Stimulated activated CD8-positive, alpha-beta memory T cell treated with anti-CD3 and anti-CD28 coated beads, Interleukin-4, amount 100 ng/mL, for 24 hours (primary cell): Measurements from ENCODE around the gene KCNB1.
"Not testable (repeated sequence)": the region's sequence is repeated elsewhere in the genome, so short reads cannot be mapped to it uniquely, and the experiment has no call there.

Experiments used
- DNase-seq: peaks from one replicate; pipeline ENCODE4 v3.0.0-alpha.2; 2020; ENCODE audit warnings: low read depth

Gene KCNB1

GRCh38 chr20:49318430-49319207 lies 163.8 kb downstream of the KCNB1 start:
- no peak for DNase-seq

GRCh38 chr20:49318091-49318429 lies 164.4 kb downstream of the KCNB1 start:
- DNase-seq, result no peak

GRCh38 chr20:49316704-49317103 lies 165.8 kb downstream of the KCNB1 start:
- DNase-seq, result no peak

- DNase-seq, result no peak
These were observed 166.9 kb downstream of the KCNB1 start for GRCh38 chr20:49315580-49315979.

DNA sequence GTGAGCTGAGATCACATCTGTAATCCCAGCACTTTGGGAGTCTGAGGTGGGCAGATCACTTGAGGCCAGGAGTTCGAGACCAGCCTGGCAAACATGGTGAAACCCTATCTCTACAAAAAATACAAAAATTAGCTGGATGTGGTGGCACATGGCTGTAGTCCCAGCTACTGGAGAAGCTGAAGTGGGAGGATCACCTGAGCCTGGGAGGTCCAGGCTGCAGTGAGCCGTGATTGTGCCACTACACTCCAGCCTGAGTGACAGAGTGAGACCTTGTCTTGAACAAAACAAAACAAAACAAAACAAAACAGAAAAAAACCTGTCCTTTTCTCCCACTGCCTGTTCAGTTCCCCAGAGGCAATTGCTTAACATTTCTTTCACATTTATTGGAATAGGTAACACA lies 168.4 kb downstream of the KCNB1 start:
- not testable (repeated sequence) for DNase-seq
